ENCODE data around the gene TSHZ1.

TSHZ1 gene

DNA sequence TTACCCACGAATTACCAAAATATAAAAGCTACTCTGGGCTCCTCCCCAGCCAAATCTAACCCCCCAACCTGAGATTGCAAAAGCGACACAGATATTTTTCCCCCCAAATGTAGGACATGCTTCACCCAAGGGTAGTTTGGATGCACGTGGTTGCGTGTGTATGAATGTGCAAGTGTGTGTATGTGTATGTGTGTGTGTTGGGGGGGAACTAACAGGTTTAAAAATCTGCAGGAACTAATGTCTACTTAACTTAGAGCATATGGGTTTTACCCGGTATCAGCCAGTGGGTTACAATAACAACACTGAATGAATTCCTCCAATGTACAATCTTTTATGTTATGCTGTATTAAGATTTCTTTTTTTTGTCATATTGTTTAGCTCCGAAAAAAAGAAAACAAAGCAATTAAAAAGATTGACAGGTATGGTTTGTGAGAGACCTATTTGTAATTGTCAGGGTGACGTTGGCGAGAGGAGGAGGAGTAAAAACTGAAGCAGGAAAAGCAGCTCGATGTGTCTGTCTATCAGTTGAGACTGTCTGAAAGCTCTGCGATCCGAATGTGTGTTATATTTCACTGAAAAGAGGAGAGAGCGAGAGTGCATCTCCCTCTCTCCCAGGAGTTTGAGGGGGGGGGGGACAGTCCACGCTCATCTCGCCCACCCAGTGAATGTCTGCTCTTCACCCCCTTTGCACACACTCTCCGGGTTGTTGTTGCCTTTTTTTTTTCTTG is at the start of gene TSHZ1:
Gene TSHZ1 (plus strand): TSS at position 524 of the 728 bp plus-strand sequence. CDS start 1,080 bp downstream, outside the sequence.
- peak; percentile 95 for DNase-seq (ENCODE audit: low spot score)

DNA sequence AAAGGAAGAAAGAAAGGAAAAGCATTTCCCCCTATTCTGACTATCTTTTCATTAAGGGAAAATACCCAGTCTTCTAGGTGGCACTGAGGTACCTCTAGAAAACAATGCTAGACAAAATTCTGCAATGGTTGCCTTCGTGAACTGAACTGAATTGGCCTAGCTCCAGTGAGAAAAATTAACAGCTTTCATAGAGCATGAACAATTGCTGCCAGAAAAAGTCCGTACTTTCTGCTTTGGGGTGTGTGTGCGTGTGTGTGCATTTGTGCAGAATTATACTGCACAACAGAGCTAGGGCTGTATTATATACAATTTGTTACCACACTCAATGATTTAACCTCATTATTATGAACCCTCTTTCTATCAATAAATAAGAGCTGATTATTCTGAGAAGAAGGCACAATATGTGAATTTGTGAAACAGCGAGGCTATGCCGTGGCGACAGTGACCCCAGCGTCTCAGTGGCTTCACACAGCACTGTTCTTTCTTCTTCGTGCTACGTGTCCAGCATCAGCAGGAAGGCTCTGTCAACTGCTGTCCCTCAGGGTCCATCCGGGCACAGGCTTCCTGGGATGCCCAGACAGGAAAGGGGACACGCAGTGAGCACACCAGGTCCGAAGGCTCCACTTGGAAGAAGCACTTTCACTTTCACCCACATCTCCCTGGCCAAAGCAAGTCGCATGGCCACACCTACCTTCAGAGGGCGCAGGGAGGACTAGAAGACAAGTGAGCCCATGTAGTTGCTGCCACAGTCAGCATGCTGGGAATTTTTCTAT is 49.2 kb upstream of the TSHZ1 start:
- DNase-seq (ENCODE audit: low spot score): peak; percentile 80

DNA sequence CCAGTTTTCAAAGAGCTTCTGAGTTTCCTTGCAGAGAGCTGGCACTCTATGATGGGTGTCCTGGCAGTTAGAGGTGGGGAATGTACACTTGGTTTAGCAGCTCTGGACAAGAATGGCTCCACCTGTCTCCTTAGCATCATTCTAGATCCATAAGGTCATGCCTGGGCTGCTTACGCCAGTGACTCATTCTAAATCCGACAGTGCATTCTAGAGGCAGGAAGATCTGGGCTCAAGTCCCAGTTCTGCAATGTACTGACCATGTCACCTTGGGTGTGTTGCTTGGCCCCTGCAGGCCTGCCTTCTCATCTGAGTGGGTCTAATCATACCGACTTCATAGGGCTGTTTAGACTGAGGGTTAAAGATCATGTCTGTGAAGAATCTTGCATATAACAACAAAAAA is 48.1 kb upstream of the TSHZ1 start:
- DNase-seq (ENCODE audit: low spot score): no peak

DNA sequence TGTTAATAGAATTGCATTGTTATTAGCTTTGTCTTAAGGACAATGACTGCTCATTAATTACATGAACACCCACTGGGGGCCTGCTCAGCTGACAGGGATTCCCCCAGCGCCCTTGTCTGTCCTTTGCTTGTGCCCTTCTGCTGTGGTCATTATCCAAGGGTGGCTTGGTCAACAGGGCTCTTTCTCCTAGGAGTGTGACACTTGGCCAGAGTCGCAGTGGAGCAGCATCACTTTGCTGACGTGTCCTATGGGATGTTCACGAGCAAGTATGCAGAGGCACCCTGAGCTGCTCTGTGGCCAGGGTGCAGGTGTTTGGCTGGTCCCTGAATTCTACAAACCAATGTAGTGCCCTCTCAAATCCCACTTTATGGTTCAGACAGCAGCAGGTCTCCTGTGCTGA is 47.6 kb upstream of the TSHZ1 start:
- DNase-seq (ENCODE audit: low spot score): no peak

- no peak for DNase-seq (ENCODE audit: low spot score)
Observed at GRCh38 chr18:75163736-75164135, 46.9 kb upstream of the TSHZ1 start.

DNA sequence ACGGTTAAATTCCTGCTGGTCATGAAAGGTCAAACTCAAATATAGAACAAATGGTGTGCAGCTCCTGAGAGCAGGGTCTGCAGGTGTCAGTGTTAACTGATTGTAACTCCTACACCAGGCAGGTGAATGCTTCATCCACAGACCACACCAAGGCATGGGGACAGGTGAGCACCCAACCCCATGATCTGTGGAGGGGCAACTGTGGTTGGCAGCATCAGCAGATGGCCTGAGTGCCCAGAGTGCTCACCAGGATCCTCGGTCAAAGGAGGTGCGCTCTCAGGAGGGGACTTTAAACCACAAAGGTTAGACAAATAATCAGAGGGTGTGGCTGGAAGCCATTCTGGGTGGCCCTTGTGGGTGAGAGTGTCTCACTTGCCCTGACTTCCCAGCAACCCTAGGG is 46.1 kb upstream of the TSHZ1 start:
- no peak for DNase-seq (ENCODE audit: low spot score)

- DNase-seq (ENCODE audit: low spot score): no peak
Observed at GRCh38 chr18:75165926-75166325, 44.7 kb upstream of the TSHZ1 start.

- no peak for DNase-seq (ENCODE audit: low spot score)
Observed at GRCh38 chr18:75167137-75167536, 43.5 kb upstream of the TSHZ1 start.

DNA sequence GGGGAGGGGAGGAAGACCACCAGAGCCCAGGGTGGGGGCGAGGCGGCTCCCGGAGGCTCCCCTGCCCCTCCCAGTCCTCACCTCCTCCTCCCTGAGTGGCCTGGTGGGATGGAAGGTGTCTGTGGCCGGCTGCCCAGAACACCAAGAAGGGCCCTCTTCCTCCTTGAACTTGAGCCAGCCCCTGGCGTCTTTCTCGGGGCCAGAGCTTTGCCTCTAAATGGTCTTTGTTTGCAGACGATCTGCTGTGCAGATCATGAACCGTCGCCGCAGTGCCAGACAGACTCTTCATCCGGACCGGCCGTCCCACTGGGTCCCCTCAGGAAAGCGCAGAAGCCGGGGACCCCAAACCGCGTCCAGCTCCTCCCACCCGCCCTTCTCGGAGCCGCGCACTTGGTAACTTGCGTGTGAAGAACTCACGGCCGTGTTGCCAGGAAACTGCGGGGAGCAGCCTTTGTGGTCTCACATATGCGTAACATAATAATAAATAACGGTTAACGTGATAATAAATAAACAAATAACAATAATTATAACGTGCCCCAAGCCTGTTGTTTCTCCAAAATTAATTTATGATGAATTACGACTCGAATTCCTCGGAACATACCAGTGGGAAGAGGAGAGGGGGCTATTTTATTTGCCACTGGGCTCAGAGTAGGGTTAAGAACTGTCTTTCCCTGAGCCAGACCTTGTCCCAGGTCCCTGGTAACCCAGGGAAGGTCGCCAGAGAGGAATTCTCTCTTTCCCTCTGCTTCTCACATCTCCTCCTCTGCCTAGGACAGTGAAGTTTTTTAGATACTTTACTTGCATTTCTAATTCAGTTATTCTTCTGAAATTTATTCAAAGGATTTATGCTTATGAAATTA is 42.6 kb upstream of the TSHZ1 start:
- no peak for DNase-seq (ENCODE audit: low spot score)

DNA sequence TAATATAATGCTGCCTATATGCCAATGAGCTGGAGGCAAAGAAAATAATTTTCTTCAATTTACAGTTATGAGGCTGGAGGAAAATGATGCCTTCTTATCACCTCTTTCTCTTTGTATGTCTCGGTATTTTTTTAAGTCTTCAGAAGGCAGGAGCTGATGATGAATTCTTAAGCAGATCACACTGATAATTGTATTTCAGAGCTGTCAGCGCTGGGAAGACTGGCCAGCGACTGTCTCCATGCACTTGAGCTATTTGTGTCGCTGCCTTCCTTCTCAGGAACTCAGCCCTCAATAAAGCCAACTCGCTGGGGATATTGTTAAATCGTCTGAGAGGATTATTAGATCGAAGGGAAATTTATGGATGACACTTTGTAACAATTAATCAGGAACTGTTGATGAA is 42.0 kb upstream of the TSHZ1 start:
- DNase-seq (ENCODE audit: low spot score): no peak

DNA sequence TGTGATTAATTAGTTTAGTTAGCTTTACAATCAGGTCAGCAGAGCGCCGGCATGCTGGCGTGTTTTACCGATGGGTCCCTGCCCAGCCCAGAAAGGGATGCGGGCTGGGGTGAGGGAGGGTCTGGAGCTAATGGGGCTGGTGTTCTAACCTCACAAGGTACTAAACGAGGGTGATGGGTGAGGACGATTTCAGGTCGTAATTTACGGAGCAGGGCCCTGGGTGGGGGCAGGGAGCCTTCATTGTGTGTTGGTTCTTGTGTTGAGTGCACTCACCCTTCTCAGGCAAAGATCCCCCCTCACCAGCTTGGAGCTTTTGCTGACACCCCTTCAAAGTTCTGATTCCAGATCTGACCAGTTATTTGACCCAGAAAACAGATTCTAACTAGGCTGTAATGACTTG is 41.2 kb upstream of the TSHZ1 start:
- DNase-seq (ENCODE audit: low spot score): no peak

- peak; percentile 7 for DNase-seq (ENCODE audit: low spot score)
Observed at GRCh38 chr18:75170022-75170789, 40.4 kb upstream of the TSHZ1 start.

- DNase-seq (ENCODE audit: low spot score): no peak
Observed at GRCh38 chr18:75170916-75171315, 39.7 kb upstream of the TSHZ1 start.

- DNase-seq (ENCODE audit: low spot score): no peak
Observed at GRCh38 chr18:75172299-75173124, 38.1 kb upstream of the TSHZ1 start.

- peak; percentile 25 for DNase-seq (ENCODE audit: low spot score)
Observed at GRCh38 chr18:75173125-75173432, 37.5 kb upstream of the TSHZ1 start.

- no peak for DNase-seq (ENCODE audit: low spot score)
Observed at GRCh38 chr18:75173738-75174137, 36.9 kb upstream of the TSHZ1 start.

DNA sequence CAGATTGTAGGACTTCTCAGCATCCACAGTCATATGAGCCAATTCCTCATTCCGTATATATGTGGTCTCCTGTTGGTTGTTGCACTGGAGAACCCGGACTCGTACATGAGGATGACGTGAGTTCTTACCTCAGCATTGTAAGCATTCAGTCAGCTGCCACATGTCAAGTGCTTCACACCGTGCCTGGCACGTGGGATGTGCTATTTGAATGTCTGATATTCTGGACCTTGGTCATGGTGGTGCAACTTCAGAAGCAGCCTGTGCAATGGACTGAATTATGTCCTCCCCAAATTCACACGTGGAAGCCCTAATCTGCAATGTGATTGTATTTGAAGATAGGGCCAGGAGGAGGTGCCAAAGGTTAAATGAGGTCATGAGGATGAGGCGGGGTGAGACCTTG is 33.7 kb upstream of the TSHZ1 start:
- no peak for DNase-seq (ENCODE audit: low spot score)

DNA sequence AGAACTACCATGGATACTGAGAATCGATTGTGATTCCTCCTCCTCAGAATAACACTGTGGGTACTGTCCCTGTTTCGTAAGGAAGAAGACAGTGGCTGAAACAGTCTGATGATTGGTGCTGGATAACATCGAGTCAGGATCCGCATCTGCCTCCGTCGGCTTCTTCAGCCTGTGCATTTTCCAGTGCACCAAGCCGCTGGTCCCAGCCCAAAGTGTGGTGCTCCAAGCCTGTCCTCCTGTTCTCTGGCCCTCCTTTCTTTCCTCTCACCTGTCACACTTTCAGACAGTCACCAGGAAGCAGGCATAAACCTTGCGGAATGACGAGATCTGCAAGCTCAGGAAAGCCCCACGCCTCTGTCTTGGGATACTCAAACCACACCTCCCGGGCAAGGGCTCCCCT is 32.2 kb upstream of the TSHZ1 start:
- no peak for DNase-seq (ENCODE audit: low spot score)

GRCh38 chr18:75179819-75180600 is 30.6 kb upstream of the TSHZ1 start:
- no peak for DNase-seq (ENCODE audit: low spot score)

DNA sequence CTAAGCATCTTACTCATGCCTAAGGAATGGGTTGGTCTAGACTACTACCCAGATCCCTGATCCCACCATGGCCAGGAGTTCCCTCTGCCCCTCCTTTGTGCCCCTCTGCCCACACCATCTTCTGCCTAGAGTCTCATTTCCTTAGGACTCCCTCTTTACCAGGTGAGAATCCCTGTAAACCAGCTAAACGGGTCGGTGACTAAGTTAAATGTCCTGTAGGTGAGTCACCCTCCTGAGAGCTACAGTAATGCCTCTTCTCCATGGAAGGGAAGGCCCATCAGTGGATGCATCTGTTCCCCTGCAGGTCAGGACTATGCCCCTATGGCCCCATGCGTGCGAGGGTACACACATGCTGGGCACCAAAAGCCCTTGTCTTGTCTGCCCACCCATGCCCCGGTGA is 27.1 kb upstream of the TSHZ1 start:
- DNase-seq (ENCODE audit: low spot score): peak; percentile 40
